Adipose tissue (tissue), 3 donors: ENCODE measurements around the gene ITIH4. TPM values are rescaled to one million over a fixed set of nuclear protein-coding genes. Genes with fewer than 3 reads are reported as not detected.

Experiments used
- polyA plus RNA-seq, 3 donors: library from polyadenylated mRNA; stranded (reverse); fragments of 200-250 nt; gene quantifications; one replicate each; pipeline ENCODE4 v1.2.3, GENCODE V29; 2013
- donor health status: healthy with polysubstance abuse.
- donor health status: Bipolar disorder and iron deficiency.
- donor health status: healthy.

ITIH4 gene
- polyA plus RNA-seq, 3 donors = 4.0 to 55.2 (median 21.1) TPM

Other genes starting within 250 kb of the ITIH4 start
- gene PBRM1, start 144.8 kb downstream of the ITIH4 start, polyA plus RNA-seq = 10 to 100 TPM in 2 of 3 donors, 1 to 10 TPM in 1; 8.1 to 20.9 (median 15.3) TPM
- 10 to 100 TPM; 46.8 to 87.4 (median 67.3) TPM for gene GNL3, start 144.6 kb downstream of the ITIH4 start, polyA plus RNA-seq
- gene GLT8D1, start 124.9 kb downstream of the ITIH4 start, polyA plus RNA-seq = 10 to 100 TPM; 23.5 to 35.5 (median 30.4) TPM
- gene SPCS1, start 124.6 kb downstream of the ITIH4 start, polyA plus RNA-seq = 100 to 1,000 TPM in 2 of 3 donors, 10 to 100 TPM in 1; 81.8 to 109 (median 101) TPM
- gene NEK4, start 59.7 kb downstream of the ITIH4 start, polyA plus RNA-seq = 1 to 10 TPM; 5.3 to 6.2 (median 5.4) TPM
- gene ITIH1, start 53.1 kb downstream of the ITIH4 start, polyA plus RNA-seq = under 1 TPM in 2 of 3 donors, not detected in 1; 0.30 to 0.37 TPM
- 1 to 10 TPM in 1 of 3 donors, under 1 TPM in 2; 0.53 to 2.9 (median 0.91) TPM for gene ITIH3, start 35.9 kb downstream of the ITIH4 start, polyA plus RNA-seq
- 100 to 1,000 TPM in 1 of 3 donors, 10 to 100 TPM in 1, 1 to 10 TPM in 1; 2.9 to 129 (median 19.6) TPM for gene MUSTN1, start 4.3 kb upstream of the ITIH4 start, polyA plus RNA-seq
- 10 to 100 TPM in 2 of 3 donors, 1 to 10 TPM in 1; 4.1 to 14.4 (median 12.9) TPM for gene STIMATE, start 66.9 kb upstream of the ITIH4 start, polyA plus RNA-seq
- 1 to 10 TPM; 1.9 to 5.2 (median 3.1) TPM for gene SFMBT1, start 215.4 kb upstream of the ITIH4 start, polyA plus RNA-seq